Karpas-422 (cell line): ENCODE data around the gene ALPK3. TPM values are rescaled to one million over a fixed set of nuclear protein-coding genes. Genes with fewer than 3 reads are reported as not detected.

ENCODE experiments used
- DNase-seq: peaks from one replicate; pipeline ENCODE4 v3.0.0-alpha.2; 2015
- H2AFZ ChIP-seq: fragments of 200-600 bp; sonication (generic); 2 replicates; pipeline ENCODE4 v1.6.1; 2014; ENCODE audit warnings: antibody characterized with exemption, low read length, mixed read lengths
- H3K27ac ChIP-seq: fragments of 200-600 bp; sonication (generic); 2 replicates; pipeline ENCODE4 v1.5.1; 2014; ENCODE audit warnings: mild to moderate bottlenecking, low read length, moderate library complexity
- H3K27me3 ChIP-seq: fragments of 200-600 bp; sonication (generic); 2 replicates; pipeline ENCODE4 v1.6.1; 2014; ENCODE audit warnings: low read length, mixed read lengths
- H3K36me3 ChIP-seq: fragments of 200-600 bp; sonication (generic); 2 replicates; pipeline ENCODE4 v1.6.1; 2014; ENCODE audit warnings: low read length, mixed read lengths; ENCODE audit not compliant: insufficient read depth
- H3K4me1 ChIP-seq: fragments of 200-600 bp; sonication (generic); 2 replicates; pipeline ENCODE4 v1.6.1; 2014; ENCODE audit warnings: mild to moderate bottlenecking, low read length, mixed read lengths
- H3K4me2 ChIP-seq: fragments of 200-600 bp; sonication (generic); 2 replicates; pipeline ENCODE4 v1.6.1; 2014; ENCODE audit warnings: low read length, low read depth, mild to moderate bottlenecking; ENCODE audit not compliant: poor library complexity, severe bottlenecking
- H3K4me3 ChIP-seq: fragments of 200-600 bp; sonication (generic); 2 replicates; pipeline ENCODE4 v1.5.1; 2014; ENCODE audit warnings: mild to moderate bottlenecking, antibody characterized with exemption, low read length, mixed read lengths
- H3K79me2 ChIP-seq: fragments of 200-600 bp; sonication (generic); 2 replicates; pipeline ENCODE4 v1.6.1; 2014; ENCODE audit warnings: mild to moderate bottlenecking, low read length, mixed read lengths
- H3K9ac ChIP-seq: fragments of 200-600 bp; sonication (generic); 2 replicates; pipeline ENCODE4 v1.6.0; 2014; ENCODE audit warnings: low read length
- H3K9me2 ChIP-seq: fragments of 200-600 bp; sonication (generic), shearing (Covaris generic); replicated peaks from 2 replicates; pipeline ENCODE4 v1.6.0; 2014; ENCODE audit warnings: mild to moderate bottlenecking, low read length, moderate library complexity; ENCODE audit not compliant: insufficient read depth
- H3K9me3 ChIP-seq: fragments of 300-700, 200-600 bp; sonication (generic); 2 replicates; pipeline ENCODE4 v1.6.1; 2014; ENCODE audit warnings: low read length, mixed read lengths
- H4K20me1 ChIP-seq: fragments of 200-600 bp; sonication (generic); 2 replicates; pipeline ENCODE4 v1.6.1; 2014; ENCODE audit warnings: mild to moderate bottlenecking, antibody characterized with exemption, low read length, low read depth; ENCODE audit not compliant: insufficient read depth
- total RNA-seq: library from RNA; depleted of rRNA; stranded (reverse); fragments of >200 nt; shearing (Covaris generic); gene quantifications from 2 replicates; pipeline ENCODE4 v1.2.3, GENCODE V29; 2014; ENCODE audit warnings: low replicate concordance; rRNA removed

Gene ALPK3
- under 0.01 and 0.07 TPM in 2 replicates for total RNA-seq

GRCh38 chr15:84816694-84817465, at the start of gene ALPK3:
ALPK3 (plus strand) TSS chr15:84817356; CDS start chr15:84817453, 97 bp downstream.
- Histone ChIP-seq H3K79me2 (no peaks in the 10 kb centered on the region), H3K4me2 (no peak within 1 kb of the TSS), H3K4me3 (no peak within 1 kb of the TSS), H3K27me3 (no peaks in the 10 kb centered on the region), H3K4me1 (no peaks in the 10 kb centered on the region), H2AFZ (no peak within 1 kb of the TSS), H4K20me1 (no peaks in the 10 kb centered on the region), H3K27ac (no peak within 1 kb of the TSS), H3K9ac (no peak within 1 kb of the TSS), H3K9me3 (no peaks in the 10 kb centered on the region), H3K9me2 (no peaks in the 10 kb centered on the region), H3K36me3 (no peaks in the 10 kb centered on the region)
- no peak for DNase-seq

DNA sequence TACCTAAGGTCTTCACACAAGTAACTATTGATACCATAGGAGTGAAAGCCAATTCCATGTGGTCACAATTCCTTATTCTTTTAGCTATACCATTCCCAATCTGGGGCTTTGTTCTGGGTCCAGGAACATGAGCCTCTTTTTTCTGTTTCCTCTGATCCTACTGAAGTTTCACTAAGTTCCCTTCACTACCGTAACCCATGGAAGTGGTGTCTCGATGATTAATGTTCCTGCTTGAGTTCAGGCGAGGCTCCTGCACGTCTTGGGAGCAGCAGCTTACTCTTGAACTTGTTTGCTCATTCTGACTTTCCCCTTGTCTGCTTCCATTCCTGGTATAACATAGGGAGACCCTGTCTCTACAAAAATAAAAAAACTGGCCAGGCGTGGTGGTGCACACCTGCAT, 45.1 kb upstream of the ALPK3 start:
- peaks cover 23% of the 10 kb centered on the region for H3K4me1 ChIP-seq
- H3K9me3 ChIP-seq = no peaks in the 10 kb centered on the region
- no peak overlapping the region for H3K9ac ChIP-seq
- H2AFZ ChIP-seq = no peak overlapping the region
- no peak overlapping the region for H3K4me2 ChIP-seq
- no peaks in the 10 kb centered on the region for H3K27me3 ChIP-seq
- H3K9me2 ChIP-seq = no peaks in the 10 kb centered on the region
- peaks cover 17% of the 10 kb centered on the region; the same call in 1 of the 2 replicates for H3K36me3 ChIP-seq
- H4K20me1 ChIP-seq = peaks cover 5% of the 10 kb centered on the region; the same call in 1 of the 2 replicates
- H3K4me3 ChIP-seq = no peak overlapping the region
- H3K79me2 ChIP-seq = peaks cover 92% of the 10 kb centered on the region
- DNase-seq = no peak
- H3K27ac ChIP-seq = no peak overlapping the region

- H3K27ac ChIP-seq = 0 out of 2 replicates have a peak overlapping the region, but pooled peaks have one; percentile 41
- no peak overlapping the region for H3K9ac ChIP-seq
- H4K20me1 ChIP-seq = peaks cover 5% of the 10 kb centered on the region; the same call in 1 of the 2 replicates
- H3K9me3 ChIP-seq = no peaks in the 10 kb centered on the region
- H3K27me3 ChIP-seq = no peaks in the 10 kb centered on the region
- peaks cover 91% of the 10 kb centered on the region for H3K79me2 ChIP-seq
- H3K4me3 ChIP-seq = no peak overlapping the region
- peaks cover 13% of the 10 kb centered on the region; the same call in 1 of the 2 replicates for H3K36me3 ChIP-seq
- peaks cover 23% of the 10 kb centered on the region for H3K4me1 ChIP-seq
- H3K9me2 ChIP-seq = no peaks in the 10 kb centered on the region
- no peak for DNase-seq
- H2AFZ ChIP-seq = no peak overlapping the region
- no peak overlapping the region for H3K4me2 ChIP-seq
Measured at GRCh38 chr15:84772467-84772866, 44.7 kb upstream of the ALPK3 start.

DNA sequence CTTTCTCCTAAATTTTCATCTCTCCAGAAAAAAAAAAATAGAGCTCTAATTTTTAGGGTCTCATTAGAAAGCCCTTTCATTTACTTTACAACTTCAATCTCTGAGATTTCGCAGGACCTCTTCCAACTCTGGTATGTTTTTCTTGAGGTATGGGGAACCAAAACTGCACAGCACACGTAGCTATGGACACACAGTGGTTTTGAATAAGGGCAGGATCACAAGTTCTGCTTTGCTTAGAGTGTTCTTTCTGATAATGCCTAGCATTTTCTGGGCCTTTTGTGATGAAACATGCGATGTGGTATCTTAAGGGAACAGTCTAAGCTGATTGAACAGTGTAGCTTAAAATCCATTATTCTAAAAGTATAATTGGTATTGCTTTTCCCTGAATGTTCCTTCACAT, 43.4 kb upstream of the ALPK3 start:
- H3K4me1 ChIP-seq = peaks cover 23% of the 10 kb centered on the region
- no peaks in the 10 kb centered on the region for H3K9me2 ChIP-seq
- peak overlapping the region; percentile 42 for H3K4me2 ChIP-seq
- no peaks in the 10 kb centered on the region for H3K27me3 ChIP-seq
- H3K4me3 ChIP-seq = 0 out of 2 replicates have a peak overlapping the region, but pooled peaks have one; percentile 9
- peaks cover 5% of the 10 kb centered on the region; the same call in 1 of the 2 replicates for H4K20me1 ChIP-seq
- H3K9me3 ChIP-seq = no peaks in the 10 kb centered on the region
- H2AFZ ChIP-seq = no peak overlapping the region
- H3K9ac ChIP-seq = peak overlapping the region; percentile 13; the same call in 1 of the 2 replicates
- H3K79me2 ChIP-seq = peaks cover 96% of the 10 kb centered on the region
- H3K27ac ChIP-seq = peak overlapping the region; percentile 72
- peaks cover 10% of the 10 kb centered on the region; the same call in 1 of the 2 replicates for H3K36me3 ChIP-seq
- DNase-seq = peak; percentile 70

DNA sequence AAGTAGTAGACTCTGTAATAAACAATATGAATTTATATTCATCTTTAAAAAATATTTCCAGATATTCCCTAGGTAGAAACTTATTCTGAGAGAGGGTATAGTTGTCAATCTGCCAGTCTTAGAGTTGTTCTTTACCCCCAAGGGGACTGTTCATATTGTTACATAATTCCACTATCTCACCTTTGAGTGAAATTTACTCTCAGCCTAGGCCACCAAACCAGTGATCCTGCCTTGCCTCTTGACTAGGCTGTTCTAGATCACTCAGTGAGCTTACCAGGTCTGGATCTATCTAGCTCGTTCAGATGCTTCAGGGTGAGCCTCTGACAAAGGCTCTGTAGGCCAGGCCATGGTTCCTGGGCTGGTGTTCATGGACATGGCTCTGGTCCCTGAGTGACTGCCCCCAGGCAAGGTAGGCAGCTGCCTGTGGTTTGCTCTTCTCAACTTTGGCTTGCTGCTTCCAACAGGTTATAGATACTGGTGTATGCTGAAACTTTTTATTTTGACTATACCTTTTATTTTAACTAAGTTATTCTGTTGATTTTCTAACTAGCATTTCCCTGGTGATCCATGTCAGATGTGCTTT, 41.2 kb upstream of the ALPK3 start:
- Histone ChIP-seq H3K9me2 (no peaks in the 10 kb centered on the region), H3K36me3 (peaks cover 15% of the 10 kb centered on the region; the same call in 1 of the 2 replicates), H3K4me2 (no peak overlapping the region), H3K4me1 (peaks cover 23% of the 10 kb centered on the region), H4K20me1 (peaks cover 5% of the 10 kb centered on the region; the same call in 1 of the 2 replicates), H3K9ac (no peak overlapping the region), H3K79me2 (peaks cover 92% of the 10 kb centered on the region), H3K27me3 (no peaks in the 10 kb centered on the region), H3K9me3 (no peaks in the 10 kb centered on the region), H3K27ac (no peak overlapping the region), H2AFZ (no peak overlapping the region), H3K4me3 (no peak overlapping the region)
- DNase-seq = no peak

DNA sequence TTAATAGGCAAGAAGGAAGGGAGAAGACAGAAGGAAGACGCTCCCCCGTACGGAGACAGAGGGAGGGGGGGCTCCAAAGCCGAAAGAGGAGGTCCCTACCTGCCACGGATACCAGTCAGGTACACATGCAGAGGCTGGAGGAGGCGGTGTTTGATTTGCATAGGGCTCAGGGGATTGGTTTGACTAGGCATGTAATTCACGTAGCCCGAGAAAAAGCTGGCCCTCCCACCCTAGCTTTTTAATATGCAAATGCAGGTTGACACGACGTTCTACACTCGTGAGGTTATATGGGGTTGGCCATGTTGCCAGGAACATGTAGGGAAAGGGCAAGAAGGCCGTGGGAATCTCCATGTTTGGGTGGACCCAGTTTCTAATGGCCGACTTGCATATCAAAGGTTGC, 39.0 kb upstream of the ALPK3 start:
- Histone ChIP-seq H3K9me2 (no peaks in the 10 kb centered on the region), H4K20me1 (peaks cover 5% of the 10 kb centered on the region; the same call in 1 of the 2 replicates), H3K4me3 (no peak overlapping the region), H3K4me2 (no peak overlapping the region), H3K9ac (no peak overlapping the region), H3K79me2 (peaks cover 92% of the 10 kb centered on the region), H3K9me3 (no peaks in the 10 kb centered on the region), H3K27me3 (no peaks in the 10 kb centered on the region), H3K36me3 (peaks cover 25% of the 10 kb centered on the region; the same call in 1 of the 2 replicates), H2AFZ (no peak overlapping the region), H3K27ac (no peak overlapping the region), H3K4me1 (peaks cover 11% of the 10 kb centered on the region)
- no peak for DNase-seq

- H3K9ac ChIP-seq = no peak overlapping the region
- no peak overlapping the region for H3K4me2 ChIP-seq
- no peak overlapping the region for H3K4me3 ChIP-seq
- H4K20me1 ChIP-seq = no peaks in the 10 kb centered on the region
- no peak overlapping the region for H3K27ac ChIP-seq
- H3K36me3 ChIP-seq = peaks cover 22% of the 10 kb centered on the region; the same call in 1 of the 2 replicates
- no peak for DNase-seq
- no peaks in the 10 kb centered on the region for H3K4me1 ChIP-seq
- H3K9me3 ChIP-seq = no peaks in the 10 kb centered on the region
- no peaks in the 10 kb centered on the region for H3K27me3 ChIP-seq
- no peaks in the 10 kb centered on the region for H3K9me2 ChIP-seq
- no peak overlapping the region for H2AFZ ChIP-seq
- peaks cover 91% of the 10 kb centered on the region for H3K79me2 ChIP-seq
Measured at GRCh38 chr15:84780492-84780891, 36.7 kb upstream of the ALPK3 start.

DNA sequence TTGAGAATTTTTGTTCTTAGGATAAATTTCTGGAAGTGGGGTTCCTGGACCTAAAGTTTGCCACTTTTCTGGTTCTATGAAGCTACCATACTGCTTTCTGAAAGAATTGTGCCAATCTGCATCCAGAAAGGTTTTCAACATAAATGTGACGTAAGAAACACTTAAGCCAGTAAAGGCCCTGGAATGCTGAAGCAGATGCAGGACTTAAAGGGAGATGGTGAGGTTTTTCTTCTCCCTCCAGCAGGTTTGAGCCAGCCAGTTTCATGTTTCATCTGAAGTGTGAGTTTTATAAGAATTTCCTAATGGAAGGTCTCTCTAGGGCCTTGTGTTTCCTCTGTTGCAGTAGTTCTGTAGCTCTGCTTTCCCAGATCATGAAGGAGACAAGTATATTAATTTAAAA, 35.7 kb upstream of the ALPK3 start:
- no peak overlapping the region for H3K27ac ChIP-seq
- H3K9me2 ChIP-seq = no peaks in the 10 kb centered on the region
- H3K27me3 ChIP-seq = no peaks in the 10 kb centered on the region
- no peaks in the 10 kb centered on the region for H3K4me1 ChIP-seq
- DNase-seq = no peak
- H3K36me3 ChIP-seq = peaks cover 22% of the 10 kb centered on the region; the same call in 1 of the 2 replicates
- peaks cover 91% of the 10 kb centered on the region for H3K79me2 ChIP-seq
- H4K20me1 ChIP-seq = no peaks in the 10 kb centered on the region
- no peak overlapping the region for H3K9ac ChIP-seq
- H2AFZ ChIP-seq = no peak overlapping the region
- no peak overlapping the region for H3K4me2 ChIP-seq
- H3K4me3 ChIP-seq = no peak overlapping the region
- no peaks in the 10 kb centered on the region for H3K9me3 ChIP-seq
